Natural killer cell (primary cell): ENCODE results near the gene SYNDIG1. TPM values are rescaled to one million over a fixed set of nuclear protein-coding genes. Genes with fewer than 3 reads are reported as not detected.

Experiments
- ATAC-seq, 3 donors: fragments of 150-1000 bp in 2 of 3; fragments of 200-7000 bp in 1 of 3; cut with Tn5 transposase; 1 replicate in 1 of 3; 2 replicates in 2 of 3; pipeline ENCODE4 v1.10.0; 2021; ENCODE audit warnings: mild to moderate bottlenecking in 2 of 3, moderate library complexity in 2 of 3
- DNase-seq, 2 donors: peaks; one replicate each; pipeline versions ENCODE4 v3.0.0 to v3.0.0-alpha.2; 2013 to 2021; ENCODE audit warnings: mixed read lengths in 1 of 2
- H3K27ac ChIP-seq: one replicate; pipeline ENCODE4 v1.5.1; 2013; ENCODE audit warnings: mild to moderate bottlenecking, low read length
- H3K27me3 ChIP-seq: one replicate; pipeline ENCODE4 v1.6.1; 2013; ENCODE audit warnings: low read length; ENCODE audit not compliant: control insufficient read depth, insufficient read depth
- H3K36me3 ChIP-seq: one replicate; pipeline ENCODE4 v1.6.1; 2013; ENCODE audit warnings: low read length; ENCODE audit not compliant: control insufficient read depth, insufficient read depth
- H3K4me1 ChIP-seq: one replicate; pipeline ENCODE4 v1.6.1; 2013; ENCODE audit warnings: low read length; ENCODE audit not compliant: control insufficient read depth, insufficient read depth
- H3K4me3 ChIP-seq: one replicate; pipeline ENCODE4 v1.5.1; 2013; ENCODE audit warnings: low read length
- H3K9me3 ChIP-seq: one replicate; pipeline ENCODE4 v1.6.1; 2013; ENCODE audit warnings: low read length; ENCODE audit not compliant: control insufficient read depth, insufficient read depth
- H3K27ac Mint-ChIP-seq, 2 donors: one replicate each; pipeline ENCODE4 v1.8.0; 2022; ENCODE audit warnings: mild to moderate bottlenecking in 2 of 2, mixed read lengths in 2 of 2, moderate library complexity in 1 of 2
- H3K27me3 Mint-ChIP-seq, 2 donors: one replicate each; pipeline ENCODE4 v1.8.0; 2022; ENCODE audit warnings: low read depth in 2 of 2, mixed read lengths in 2 of 2
- H3K36me3 Mint-ChIP-seq: one replicate; pipeline ENCODE4 v1.8.0; 2022; ENCODE audit warnings: mixed read lengths
- H3K4me1 Mint-ChIP-seq, 2 donors: one replicate each; pipeline ENCODE4 v1.8.0; 2022; ENCODE audit warnings: mixed read lengths in 2 of 2
- H3K4me3 Mint-ChIP-seq: one replicate; pipeline ENCODE4 v1.8.0; 2022; ENCODE audit warnings: mild to moderate bottlenecking, moderate library complexity, mixed read lengths
- H3K9me3 Mint-ChIP-seq, 2 donors: one replicate each; pipeline ENCODE4 v1.8.0; 2022; ENCODE audit warnings: mixed read lengths in 2 of 2
- WGBS: methylation state at CpG from one replicate; pipeline ENCODE4 v1.1.7; 2013; ENCODE audit warnings: missing lambda C conversion rate; ENCODE audit not compliant: insufficient coverage; 5-methylcytosine and 5-hydroxymethylcytosine counted together
- intact Hi-C: fragments of 100-400 bp; cut with micrococcal nuclease; formaldehyde crosslinking; loops from one replicate; pipeline ENCODE4 v1.14.2; 2022
- total RNA-seq, 4 donors: library from RNA; stranded (reverse); fragments of 120-200 nt in 1 of 4; gene quantifications; one replicate each; pipeline versions ENCODE4 v1.2.3 to v1.2.4, GENCODE V29; 2013 to 2022
- TF ChIP-seq, protein P1 (sequence below): fragments of 200-600 bp; IDR thresholded peaks from one replicate; pipeline ENCODE4 v1.8.0; 2022; ENCODE audit warnings: antibody characterized with exemption

Gene SYNDIG1
- total RNA-seq, 3 donors from 2014 or later (not counting 1 experiment from before 2014, with no cell fraction given): not detected

DNA sequence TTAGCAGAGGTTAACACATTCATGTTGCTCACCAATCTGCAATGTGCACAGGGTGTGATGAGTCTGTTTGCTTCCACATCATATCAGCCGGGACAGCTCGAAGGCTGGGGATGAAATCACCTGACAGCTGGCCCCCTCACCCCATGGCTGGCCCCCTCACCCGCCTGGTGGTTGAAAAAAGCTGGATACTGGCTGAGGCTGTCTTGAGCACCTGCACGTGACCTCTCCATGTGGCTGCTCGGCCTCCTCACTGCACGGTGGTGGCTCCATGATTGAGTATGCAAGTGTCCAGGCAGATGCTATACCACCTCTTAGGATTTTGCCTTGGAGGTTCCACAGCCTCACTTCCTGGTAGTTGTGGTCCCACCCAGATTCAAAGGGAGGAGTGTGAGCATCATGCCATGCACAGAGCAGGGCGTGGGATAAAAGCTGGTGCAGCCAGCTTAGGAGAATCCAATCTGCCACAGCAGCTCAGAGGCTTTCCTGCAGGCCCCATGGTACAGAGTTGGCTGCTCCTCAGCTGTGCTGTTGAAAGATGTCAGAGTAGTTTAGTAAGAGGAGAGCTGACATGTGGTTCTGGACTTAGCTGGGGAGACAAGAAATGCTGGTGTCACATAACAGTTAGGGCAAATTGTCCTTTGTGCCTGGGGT, 29.6 kb upstream of the SYNDIG1 start:
- DNase-seq (no peak), ATAC-seq (peak in 1 of 3 donors; percentile 16)
- Histone ChIP-seq H3K27ac (no peak overlapping the region), H3K36me3 (no peaks in the 10 kb centered on the region), H3K4me1 (no peaks in the 10 kb centered on the region), H3K27me3 (no peaks in the 10 kb centered on the region), H3K4me3 (no peak overlapping the region), H3K9me3 (no peaks in the 10 kb centered on the region)
- Mint-ChIP-seq H3K27ac (no peak overlapping the region), H3K27me3 (peaks cover 18 to 28% of the 10 kb centered on the region in 2 donors), H3K9me3 (no peaks in the 10 kb centered on the region), H3K4me3 (no peak overlapping the region), H3K36me3 (no peaks in the 10 kb centered on the region), H3K4me1 (no peaks in the 10 kb centered on the region)
- WGBS: 83% methylated on average over 7 of the region's 7 CpGs
- TF ChIP-seq, protein P1, sequence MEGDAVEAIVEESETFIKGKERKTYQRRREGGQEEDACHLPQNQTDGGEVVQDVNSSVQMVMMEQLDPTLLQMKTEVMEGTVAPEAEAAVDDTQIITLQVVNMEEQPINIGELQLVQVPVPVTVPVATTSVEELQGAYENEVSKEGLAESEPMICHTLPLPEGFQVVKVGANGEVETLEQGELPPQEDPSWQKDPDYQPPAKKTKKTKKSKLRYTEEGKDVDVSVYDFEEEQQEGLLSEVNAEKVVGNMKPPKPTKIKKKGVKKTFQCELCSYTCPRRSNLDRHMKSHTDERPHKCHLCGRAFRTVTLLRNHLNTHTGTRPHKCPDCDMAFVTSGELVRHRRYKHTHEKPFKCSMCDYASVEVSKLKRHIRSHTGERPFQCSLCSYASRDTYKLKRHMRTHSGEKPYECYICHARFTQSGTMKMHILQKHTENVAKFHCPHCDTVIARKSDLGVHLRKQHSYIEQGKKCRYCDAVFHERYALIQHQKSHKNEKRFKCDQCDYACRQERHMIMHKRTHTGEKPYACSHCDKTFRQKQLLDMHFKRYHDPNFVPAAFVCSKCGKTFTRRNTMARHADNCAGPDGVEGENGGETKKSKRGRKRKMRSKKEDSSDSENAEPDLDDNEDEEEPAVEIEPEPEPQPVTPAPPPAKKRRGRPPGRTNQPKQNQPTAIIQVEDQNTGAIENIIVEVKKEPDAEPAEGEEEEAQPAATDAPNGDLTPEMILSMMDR: no peak
- intact Hi-C loops: no loop called here

DNA sequence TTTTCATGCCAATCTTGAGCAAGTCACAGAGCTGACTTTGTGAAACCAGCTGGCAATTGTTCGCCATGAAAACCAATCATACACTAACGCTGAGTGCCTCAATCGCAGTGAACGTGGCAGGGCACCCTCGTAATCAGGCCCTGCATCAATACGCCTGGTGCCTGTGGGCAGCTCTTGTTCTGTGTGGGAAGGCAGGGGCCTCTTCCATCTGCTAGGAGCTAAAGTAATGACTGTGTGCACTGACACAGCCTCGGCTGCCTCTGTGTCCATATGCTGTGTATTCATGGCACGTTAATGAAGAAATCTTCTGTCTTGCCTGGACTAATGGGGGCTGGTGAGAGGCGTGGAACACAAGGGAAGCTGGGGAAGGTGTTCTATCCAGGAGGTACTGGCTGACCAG, 27.8 kb upstream of the SYNDIG1 start:
- ATAC-seq (no peak), DNase-seq (no peak)
- Mint-ChIP-seq H3K36me3 (no peaks in the 10 kb centered on the region), H3K27me3 (peaks cover 18 to 28% of the 10 kb centered on the region in 2 donors), H3K27ac (no peak overlapping the region), H3K9me3 (no peaks in the 10 kb centered on the region), H3K4me1 (no peaks in the 10 kb centered on the region), H3K4me3 (no peak overlapping the region)
- Histone ChIP-seq H3K4me3 (no peak overlapping the region), H3K9me3 (no peaks in the 10 kb centered on the region), H3K4me1 (no peaks in the 10 kb centered on the region), H3K36me3 (no peaks in the 10 kb centered on the region), H3K27me3 (no peaks in the 10 kb centered on the region), H3K27ac (no peak overlapping the region)
- intact Hi-C loops: no loop called here
- 87% methylated on average over 9 of the region's 9 CpGs for WGBS
- TF ChIP-seq, protein P1: no peak

DNA sequence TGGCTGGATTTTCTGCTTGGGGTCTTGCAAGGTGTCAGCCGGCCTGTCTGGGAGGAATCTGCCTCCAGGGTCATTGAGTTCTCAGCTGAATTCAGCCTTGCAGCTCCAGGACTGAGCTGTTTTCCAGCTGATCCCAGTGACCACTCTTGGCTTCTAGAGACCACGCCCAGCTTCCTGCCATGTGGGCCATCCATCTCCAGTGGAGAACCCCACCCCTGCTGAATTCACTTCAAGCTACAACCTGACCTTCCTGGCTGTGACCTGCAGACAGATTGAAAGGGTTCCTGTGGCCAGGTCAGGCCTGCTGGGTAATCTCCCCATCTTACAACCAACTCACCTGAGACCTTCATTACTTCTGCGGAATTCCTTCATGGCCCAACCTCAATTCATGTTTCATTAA, 26.5 kb upstream of the SYNDIG1 start:
- TF ChIP-seq, protein P1: no peak
- Mint-ChIP-seq H3K36me3 (no peaks in the 10 kb centered on the region), H3K4me3 (no peak overlapping the region), H3K27me3 (peaks cover 16 to 19% of the 10 kb centered on the region in 2 donors), H3K27ac (no peak overlapping the region), H3K9me3 (no peaks in the 10 kb centered on the region), H3K4me1 (no peaks in the 10 kb centered on the region)
- no peak for ATAC-seq
- no peaks in the 10 kb centered on the region for H3K27me3 ChIP-seq
- H3K4me3 ChIP-seq: no peak overlapping the region
- no peak for DNase-seq
- H3K9me3 ChIP-seq: no peaks in the 10 kb centered on the region
- intact Hi-C loops: no loop called here
- no peaks in the 10 kb centered on the region for H3K36me3 ChIP-seq
- 90% methylated on average over 3 of the region's 3 CpGs for WGBS
- H3K4me1 ChIP-seq: no peaks in the 10 kb centered on the region
- no peak overlapping the region for H3K27ac ChIP-seq

DNA sequence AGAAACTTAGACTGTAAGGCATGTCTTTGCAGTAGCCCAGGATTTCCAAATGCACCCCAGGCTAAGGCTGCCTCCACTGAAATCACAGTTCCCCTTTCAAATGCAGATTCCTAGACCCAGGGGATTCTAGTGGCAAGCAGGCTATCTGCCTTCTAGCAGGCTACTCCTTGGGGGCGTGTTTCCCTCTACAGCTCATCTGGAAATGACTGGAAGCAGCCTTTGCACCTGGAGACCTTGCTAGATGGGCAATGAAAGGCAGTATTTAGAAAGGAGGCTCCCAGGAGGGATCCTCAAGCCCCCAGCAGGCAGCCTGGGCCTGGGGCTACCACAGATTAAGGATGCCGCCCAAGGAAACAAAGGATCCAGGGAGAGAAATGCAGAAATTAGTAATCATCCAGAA, 26.0 kb upstream of the SYNDIG1 start:
- no peaks in the 10 kb centered on the region for H3K27me3 ChIP-seq
- intact Hi-C loops: no loop called here
- H3K9me3 ChIP-seq: no peaks in the 10 kb centered on the region
- TF ChIP-seq, protein P1: no peak
- Mint-ChIP-seq H3K9me3 (no peaks in the 10 kb centered on the region), H3K27ac (no peak overlapping the region), H3K36me3 (no peaks in the 10 kb centered on the region), H3K4me1 (no peaks in the 10 kb centered on the region), H3K4me3 (no peak overlapping the region), H3K27me3 (peaks cover 13 to 15% of the 10 kb centered on the region in 2 donors)
- H3K27ac ChIP-seq: no peak overlapping the region
- WGBS: 93% methylated on average over 2 of the region's 2 CpGs
- H3K4me3 ChIP-seq: no peak overlapping the region
- DNase-seq (no peak), ATAC-seq (no peak)
- no peaks in the 10 kb centered on the region for H3K4me1 ChIP-seq
- H3K36me3 ChIP-seq: no peaks in the 10 kb centered on the region
